D721Med (cell line): ENCODE measurements around the gene C14orf119.

Experiments used
- DNase-seq: peaks from one replicate; pipeline ENCODE4 v3.0.0; 2011; ENCODE audit warnings: low spot score; ENCODE audit not compliant: insufficient read length
- FAIRE-seq: peaks from 2 replicates; lab custom pipeline; 2011; peaks lifted over from hg19 to GRCh38; lab: Jason Lieb, UNC
- TF ChIP-seq, protein P1 (sequence below): IDR thresholded peaks from 2 replicates; pipeline ENCODE4 v1.5.1; 2012; ENCODE audit warnings: mild to moderate bottlenecking, control low read depth; ENCODE audit not compliant: insufficient read depth; ENCODE audit errors: missing control alignments

The C14orf119 gene

DNA sequence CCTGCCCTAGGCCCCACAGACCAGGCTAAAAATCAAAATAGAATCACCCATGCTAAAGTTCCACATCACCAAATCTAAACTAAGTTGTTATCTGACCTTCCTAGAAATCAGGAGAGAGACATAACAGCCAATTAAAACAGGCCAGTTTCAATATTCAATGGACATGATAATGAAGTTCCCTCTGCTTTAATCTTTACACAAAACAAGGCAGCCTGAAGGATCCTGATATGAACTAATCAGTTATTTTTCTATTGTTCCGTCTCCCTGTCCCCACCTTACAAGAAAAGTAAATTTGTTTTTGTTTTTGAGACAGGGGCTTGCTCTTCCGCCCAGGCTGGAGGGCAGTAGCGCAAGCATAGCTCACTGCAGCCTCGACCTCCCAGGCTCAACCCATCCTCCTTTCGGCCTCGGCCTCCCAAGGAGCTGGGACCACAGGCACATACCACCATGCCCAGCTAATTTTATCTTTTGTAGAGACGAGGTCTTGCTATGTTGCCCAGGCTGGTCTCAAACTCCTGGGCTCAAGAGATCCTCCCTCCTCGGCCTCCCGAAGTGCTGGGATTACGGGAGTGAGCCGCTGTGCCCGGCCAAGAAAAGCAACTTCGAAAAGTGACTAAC lies 29.1 kb downstream of the C14orf119 start:
- no peak for DNase-seq
- no peak for FAIRE-seq
- TF ChIP-seq, protein P1, sequence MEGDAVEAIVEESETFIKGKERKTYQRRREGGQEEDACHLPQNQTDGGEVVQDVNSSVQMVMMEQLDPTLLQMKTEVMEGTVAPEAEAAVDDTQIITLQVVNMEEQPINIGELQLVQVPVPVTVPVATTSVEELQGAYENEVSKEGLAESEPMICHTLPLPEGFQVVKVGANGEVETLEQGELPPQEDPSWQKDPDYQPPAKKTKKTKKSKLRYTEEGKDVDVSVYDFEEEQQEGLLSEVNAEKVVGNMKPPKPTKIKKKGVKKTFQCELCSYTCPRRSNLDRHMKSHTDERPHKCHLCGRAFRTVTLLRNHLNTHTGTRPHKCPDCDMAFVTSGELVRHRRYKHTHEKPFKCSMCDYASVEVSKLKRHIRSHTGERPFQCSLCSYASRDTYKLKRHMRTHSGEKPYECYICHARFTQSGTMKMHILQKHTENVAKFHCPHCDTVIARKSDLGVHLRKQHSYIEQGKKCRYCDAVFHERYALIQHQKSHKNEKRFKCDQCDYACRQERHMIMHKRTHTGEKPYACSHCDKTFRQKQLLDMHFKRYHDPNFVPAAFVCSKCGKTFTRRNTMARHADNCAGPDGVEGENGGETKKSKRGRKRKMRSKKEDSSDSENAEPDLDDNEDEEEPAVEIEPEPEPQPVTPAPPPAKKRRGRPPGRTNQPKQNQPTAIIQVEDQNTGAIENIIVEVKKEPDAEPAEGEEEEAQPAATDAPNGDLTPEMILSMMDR: no peak

DNA sequence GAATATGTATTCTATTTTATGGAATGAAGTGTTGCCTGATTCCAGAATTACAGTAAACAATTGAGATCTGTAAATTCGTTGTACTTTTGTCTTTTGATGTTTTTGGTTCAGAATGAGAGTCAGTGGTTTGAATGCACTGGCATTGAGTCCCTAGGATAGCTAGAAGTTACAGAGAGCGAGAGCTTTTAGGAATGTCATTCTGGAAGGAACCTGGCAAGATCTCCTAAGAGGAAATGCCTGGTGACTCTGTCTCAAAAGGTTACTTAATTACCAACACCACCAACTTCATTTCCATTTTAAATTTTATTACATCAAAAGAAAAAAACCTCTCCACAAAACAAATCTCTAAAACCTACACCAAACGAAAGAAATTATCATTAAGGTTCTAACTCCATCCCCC lies 29.7 kb downstream of the C14orf119 start:
- TF ChIP-seq, protein P1: no peak
- no peak for FAIRE-seq
- DNase-seq: no peak

DNA sequence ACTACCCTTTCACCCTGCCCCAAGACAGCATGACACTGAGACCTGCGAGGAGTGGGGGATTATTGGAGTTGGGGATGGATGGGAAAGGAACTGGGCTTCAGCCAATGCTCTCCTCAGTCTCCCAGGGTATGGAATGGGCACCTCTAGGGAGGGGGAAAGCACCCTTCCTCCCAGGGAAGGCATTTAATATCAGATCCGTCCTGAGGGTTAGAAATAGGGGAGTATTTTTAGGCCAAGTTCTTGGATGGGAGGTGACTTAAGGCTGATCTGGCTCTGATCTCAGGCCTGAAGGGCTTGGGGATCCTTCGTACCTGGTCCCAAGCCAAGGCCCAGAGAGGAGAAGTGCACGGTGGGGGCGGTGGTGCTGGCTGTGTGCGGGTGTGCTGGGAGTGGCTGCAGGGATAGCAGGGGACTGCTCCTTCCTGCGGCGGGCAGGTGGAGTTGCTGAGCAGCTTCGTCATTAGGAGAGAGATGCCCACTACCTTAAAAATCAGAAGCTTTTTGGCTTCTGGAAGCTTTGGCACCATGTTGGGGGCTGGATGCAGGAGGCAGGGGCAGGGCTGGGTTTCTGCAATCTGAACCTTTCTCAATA lies 30.7 kb downstream of the C14orf119 start:
- FAIRE-seq: no peak
- TF ChIP-seq, protein P1: no peak
- DNase-seq: no peak

GRCh38 chr14:23126548-23127278 lies 31.4 kb downstream of the C14orf119 start:
- no peak for FAIRE-seq
- TF ChIP-seq, protein P1: no peak
- no peak for DNase-seq

DNA sequence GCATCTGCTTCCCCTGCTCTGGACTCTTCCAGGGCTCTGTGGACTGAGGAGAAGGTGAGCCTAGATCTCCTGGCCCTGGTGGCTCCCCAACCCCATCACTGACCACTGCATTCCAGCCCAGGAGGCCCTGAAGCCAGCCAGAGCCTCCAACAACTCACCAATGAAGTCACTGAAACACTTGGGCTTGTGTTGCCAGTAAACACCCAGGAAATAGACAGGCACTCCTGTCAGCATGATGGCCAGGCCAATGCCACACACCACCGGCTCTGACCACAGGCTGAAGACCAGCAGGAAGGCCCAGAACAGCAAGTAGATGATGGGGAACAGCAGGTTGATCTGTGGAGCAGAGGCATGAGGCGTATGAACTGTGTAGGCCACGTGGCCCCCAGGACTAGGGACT lies 32.6 kb downstream of the C14orf119 start:
- DNase-seq (no peak), FAIRE-seq (no peak)
- TF ChIP-seq, protein P1: no peak

- DNase-seq: no peak
- FAIRE-seq: no peak
- TF ChIP-seq, protein P1: no peak
These were observed 33.9 kb downstream of the C14orf119 start for GRCh38 chr14:23128969-23129758.
